ENCODE measurements around the gene S100A2. TPM values are rescaled to one million over a fixed set of nuclear protein-coding genes. Genes with fewer than 3 reads are reported as not detected.

Gene S100A2
- total and polyA plus RNA-seq, 2 experiments from 2014 or later: 1.7 to 8.6 TPM

- DNase-seq: peak; percentile 81
- peak overlapping the region; percentile 94 for H3K4me2 ChIP-seq (ENCODE audit: unreplicated experiment)
- in situ Hi-C loops (cut with MboI): no loop called here
- peak overlapping the region; percentile 97 for H3K27ac ChIP-seq
- no peaks in the 10 kb centered on the region for H3K27me3 ChIP-seq (replicated peaks; ENCODE audit: insufficient read depth)
- H3K79me2 ChIP-seq (ENCODE audit: insufficient read depth): peaks cover 17% of the 10 kb centered on the region
- peaks cover 54% of the 10 kb centered on the region for H3F3A ChIP-seq (ENCODE audit: insufficient read depth)
- no peaks in the 10 kb centered on the region for H3K36me3 ChIP-seq (ENCODE audit: low read depth)
- H4K20me1 ChIP-seq (ENCODE audit: insufficient read depth): no peaks in the 10 kb centered on the region
- H3K9ac ChIP-seq: peak overlapping the region; percentile 99
- no peak overlapping the region for H2AFZ ChIP-seq
- H3K4me3 ChIP-seq: peak overlapping the region; percentile 93
- peaks cover 32% of the 10 kb centered on the region for H3K4me1 ChIP-seq (ENCODE audit: insufficient read depth)
- WGBS, 2 experiments (ENCODE audit: low coverage in 1 of 2, low lambda C conversion rate in 2 of 2, missing lambda C conversion rate in 2 of 2): 3% methylated on average over 7 of the region's 7 CpGs
- H3K9me3 ChIP-seq (ENCODE audit: low read depth): no peaks in the 10 kb centered on the region
- TF ChIP-seq EZH2phosphoT487 (IDR thresholded peaks at IDR 0.05; ENCODE audit: insufficient read depth, low read depth) (no peak), EZH2 (IDR thresholded peaks at IDR 0.05; ENCODE audit: insufficient read depth, poor library complexity, severe bottlenecking) (no peak)
- H3K9me2 ChIP-seq (ENCODE audit: insufficient read depth): no peaks in the 10 kb centered on the region
Observed at GRCh38 chr1:153534226-153534924, 31.3 kb downstream of the S100A2 start.

- H3K4me3 ChIP-seq: peak overlapping the region; percentile 93
- H3K9me3 ChIP-seq (ENCODE audit: low read depth): no peaks in the 10 kb centered on the region
- H3K27me3 ChIP-seq (replicated peaks; ENCODE audit: insufficient read depth): no peaks in the 10 kb centered on the region
- no peak overlapping the region; the same call in 1 of the 2 replicates for H2AFZ ChIP-seq
- in situ Hi-C loops (cut with MboI): no loop called here
- peaks cover 17% of the 10 kb centered on the region for H3K79me2 ChIP-seq (ENCODE audit: insufficient read depth)
- 0 to 1% methylated on average over 13 of the region's 13 CpGs for WGBS, 2 experiments (ENCODE audit: low coverage in 1 of 2, low lambda C conversion rate in 2 of 2, missing lambda C conversion rate in 2 of 2)
- peak overlapping the region; percentile 97 for H3K27ac ChIP-seq
- peaks cover 57% of the 10 kb centered on the region for H3F3A ChIP-seq (ENCODE audit: insufficient read depth)
- no peaks in the 10 kb centered on the region for H3K9me2 ChIP-seq (ENCODE audit: insufficient read depth)
- peak; percentile 93 for DNase-seq
- H3K4me1 ChIP-seq (ENCODE audit: insufficient read depth): peaks cover 29% of the 10 kb centered on the region
- no peaks in the 10 kb centered on the region for H4K20me1 ChIP-seq (ENCODE audit: insufficient read depth)
- no peaks in the 10 kb centered on the region for H3K36me3 ChIP-seq (ENCODE audit: low read depth)
- TF ChIP-seq EZH2 (IDR thresholded peaks at IDR 0.05; ENCODE audit: insufficient read depth, poor library complexity, severe bottlenecking) (no peak), EZH2phosphoT487 (IDR thresholded peaks at IDR 0.05; ENCODE audit: insufficient read depth, low read depth) (no peak)
- H3K9ac ChIP-seq: peak overlapping the region; percentile 99
- peak overlapping the region; percentile 94 for H3K4me2 ChIP-seq (ENCODE audit: unreplicated experiment)
Observed at GRCh38 chr1:153533689-153534201, 31.9 kb downstream of the S100A2 start.

- Histone ChIP-seq H3K79me2 (ENCODE audit: insufficient read depth) (peaks cover 17% of the 10 kb centered on the region), H3K4me1 (ENCODE audit: insufficient read depth) (peaks cover 21% of the 10 kb centered on the region), H3K4me3 (peak overlapping the region; percentile 93), H4K20me1 (ENCODE audit: insufficient read depth) (no peaks in the 10 kb centered on the region), H3K9me2 (ENCODE audit: insufficient read depth) (no peaks in the 10 kb centered on the region), H3K9me3 (ENCODE audit: low read depth) (no peaks in the 10 kb centered on the region), H3K36me3 (ENCODE audit: low read depth) (no peaks in the 10 kb centered on the region), H2AFZ (peak overlapping the region; percentile 36), H3F3A (ENCODE audit: insufficient read depth) (peaks cover 52% of the 10 kb centered on the region), H3K27ac (peak overlapping the region; percentile 97), H3K9ac (peak overlapping the region; percentile 99), H3K4me2 (ENCODE audit: unreplicated experiment) (peak overlapping the region; percentile 94), H3K27me3 (replicated peaks; ENCODE audit: insufficient read depth) (no peaks in the 10 kb centered on the region)
- TF ChIP-seq EZH2phosphoT487 (IDR thresholded peaks at IDR 0.05; ENCODE audit: insufficient read depth, low read depth) (no peak), EZH2 (IDR thresholded peaks at IDR 0.05; ENCODE audit: insufficient read depth, poor library complexity, severe bottlenecking) (no peak)
- peak; percentile 93 for DNase-seq
- WGBS, 2 experiments (ENCODE audit: low coverage in 1 of 2, low lambda C conversion rate in 2 of 2, missing lambda C conversion rate in 2 of 2): 7 to 8% methylated on average over 34 of the region's 34 CpGs
- in situ Hi-C loops (cut with MboI): no loop called here
Observed at GRCh38 chr1:153532769-153533599, 32.7 kb downstream of the S100A2 start.

GRCh38 chr1:153532181-153532580, 33.5 kb downstream of the S100A2 start:
- Histone ChIP-seq H3K27ac (peak overlapping the region; percentile 97), H3K4me2 (ENCODE audit: unreplicated experiment) (peak overlapping the region; percentile 94), H3K79me2 (ENCODE audit: insufficient read depth) (peaks cover 17% of the 10 kb centered on the region)

More at GRCh38 chr1:153532181-153532580, 33.5 kb downstream of the S100A2 start:
- 31 to 47% methylated on average over 2 of the region's 2 CpGs for WGBS, 2 experiments (ENCODE audit: low coverage in 1 of 2, low lambda C conversion rate in 2 of 2, missing lambda C conversion rate in 2 of 2)
- peaks cover 47% of the 10 kb centered on the region for H3F3A ChIP-seq (ENCODE audit: insufficient read depth)
- no peaks in the 10 kb centered on the region for H3K9me3 ChIP-seq (ENCODE audit: low read depth)
- DNase-seq: no peak
- H2AFZ ChIP-seq: 0 out of 2 replicates have a peak overlapping the region, but pooled peaks have one; percentile 36
- TF ChIP-seq EZH2 (IDR thresholded peaks at IDR 0.05; ENCODE audit: insufficient read depth, poor library complexity, severe bottlenecking) (no peak), EZH2phosphoT487 (IDR thresholded peaks at IDR 0.05; ENCODE audit: insufficient read depth, low read depth) (no peak)
- H3K36me3 ChIP-seq (ENCODE audit: low read depth): no peaks in the 10 kb centered on the region
- no peaks in the 10 kb centered on the region for H3K27me3 ChIP-seq (replicated peaks; ENCODE audit: insufficient read depth)
- peaks cover 21% of the 10 kb centered on the region for H3K4me1 ChIP-seq (ENCODE audit: insufficient read depth)
- no peak overlapping the region for H3K4me3 ChIP-seq
- H4K20me1 ChIP-seq (ENCODE audit: insufficient read depth): no peaks in the 10 kb centered on the region
- H3K9ac ChIP-seq: peak overlapping the region; percentile 99; the same call in 1 of the 2 replicates
- in situ Hi-C loops (cut with MboI): no loop called here
- H3K9me2 ChIP-seq (ENCODE audit: insufficient read depth): no peaks in the 10 kb centered on the region
